Renal pelvis (tissue), 4 donors: ENCODE data around the gene NFX1. TPM values are rescaled to one million over a fixed set of nuclear protein-coding genes. Genes with fewer than 3 reads are reported as not detected.
"Not testable (repeated sequence)": the region's sequence is repeated elsewhere in the genome, so short reads cannot be mapped to it uniquely, and the experiment has no call there.

ENCODE experiments used
- DNase-seq: peaks from one replicate; pipeline ENCODE4 v3.0.0-alpha.2; 2013
- polyA plus RNA-seq, 3 donors: library from polyadenylated mRNA; unstranded; fragments of 120-200 nt; gene quantifications; one replicate each; pipeline ENCODE4 v1.2.1, GENCODE V29; 2013; ENCODE audit not compliant: insufficient read length in 3 of 3

The NFX1 gene
- polyA plus RNA-seq, 3 donors: 28.2 to 40.2 (median 38.9) TPM

DNA sequence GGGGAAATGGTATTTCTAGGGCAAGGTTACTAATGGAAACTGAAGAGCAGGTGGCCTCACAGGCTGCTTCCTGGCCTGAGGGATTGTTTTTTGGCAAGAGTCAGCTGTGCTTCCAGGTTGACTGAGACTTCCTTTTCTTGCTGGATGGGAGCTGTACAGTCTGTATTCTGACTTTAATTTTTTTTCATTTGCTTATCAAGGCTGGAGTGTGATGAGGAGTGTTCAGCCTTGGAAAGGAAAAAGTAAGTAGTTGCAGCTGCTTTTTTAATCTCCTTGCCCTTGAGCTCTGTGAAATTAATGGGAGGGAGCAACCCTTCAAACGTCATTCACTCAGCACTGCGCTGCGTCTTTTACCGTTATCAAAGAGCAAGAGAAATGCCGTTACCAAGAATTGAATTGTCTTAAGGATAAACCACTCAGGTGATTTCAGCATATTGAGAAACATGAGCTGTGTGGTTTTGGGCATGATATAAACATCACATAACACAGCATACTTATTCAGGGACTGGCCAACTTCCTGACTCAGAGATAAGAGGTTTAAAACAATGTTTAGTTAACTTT, 64.4 kb downstream of the NFX1 start:
- DNase-seq: no peak

DNA sequence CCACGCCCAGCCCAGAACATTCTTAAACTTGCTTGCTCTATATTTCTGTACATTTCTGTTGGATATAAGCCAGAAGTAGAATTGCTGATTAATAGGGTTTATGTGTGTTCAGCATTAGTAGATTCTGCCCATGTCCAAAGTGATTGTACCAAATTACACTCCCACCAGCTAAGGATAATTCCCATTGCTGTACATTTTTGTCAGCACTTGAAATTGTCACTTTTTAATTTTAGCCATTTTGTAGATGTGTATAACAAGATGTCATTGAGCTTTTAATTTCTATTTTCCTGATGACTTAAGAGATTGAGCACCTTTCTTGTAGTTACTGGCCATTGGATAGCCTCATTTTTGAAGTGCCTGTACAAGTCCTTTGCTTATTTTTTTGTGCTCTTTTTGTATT, 65.6 kb downstream of the NFX1 start:
- no peak for DNase-seq

GRCh38 chr9:33358641-33359040, 68.3 kb downstream of the NFX1 start:
- DNase-seq: not testable (repeated sequence)

- no peak for DNase-seq
Measured at GRCh38 chr9:33364127-33364526, 73.8 kb downstream of the NFX1 start.

DNA sequence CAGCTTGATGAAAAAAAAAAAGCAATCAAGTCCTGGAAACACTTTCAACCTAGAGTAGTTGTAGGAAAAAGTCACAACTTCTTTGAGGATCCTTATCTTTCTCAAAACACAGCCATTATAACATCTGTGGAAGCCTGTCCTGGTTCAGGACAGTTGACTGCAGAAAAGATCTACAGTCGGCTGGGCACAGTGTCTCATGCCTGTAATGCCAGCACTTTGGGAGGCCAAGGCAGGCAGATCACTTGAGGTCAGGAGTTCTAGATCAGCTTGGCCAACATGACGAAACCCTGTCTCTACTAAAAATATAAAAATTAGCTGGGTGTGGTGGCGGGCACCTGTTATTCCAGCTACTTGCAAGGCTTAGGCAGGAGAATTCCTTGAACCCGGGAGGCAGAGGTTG, 74.5 kb downstream of the NFX1 start:
- DNase-seq: not testable (repeated sequence)

GRCh38 chr9:33366979-33367480, 76.7 kb downstream of the NFX1 start:
- no peak for DNase-seq

DNA sequence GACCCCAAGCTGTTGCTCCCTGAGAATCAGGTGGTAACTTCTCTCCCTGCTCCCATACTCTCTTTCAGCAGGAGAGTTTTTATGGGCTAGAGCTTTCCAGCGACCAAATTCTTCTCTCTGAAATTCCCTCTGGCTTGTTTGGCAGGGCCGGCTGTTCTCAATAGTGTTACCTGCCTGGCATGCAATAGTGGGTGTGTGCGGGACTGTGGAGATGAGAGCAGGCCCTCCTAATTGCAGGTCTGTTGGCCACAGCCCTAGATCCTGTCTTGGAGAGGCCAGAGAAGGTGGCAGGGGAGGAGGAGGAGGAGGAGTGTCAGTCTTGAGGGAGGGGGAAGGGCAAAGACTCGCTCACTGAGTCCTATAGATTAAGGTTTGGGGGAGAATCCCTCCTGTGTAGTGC, 82.6 kb downstream of the NFX1 start:
- no peak for DNase-seq

- no peak for DNase-seq
Measured at GRCh38 chr9:33374190-33374589, 83.9 kb downstream of the NFX1 start.

DNA sequence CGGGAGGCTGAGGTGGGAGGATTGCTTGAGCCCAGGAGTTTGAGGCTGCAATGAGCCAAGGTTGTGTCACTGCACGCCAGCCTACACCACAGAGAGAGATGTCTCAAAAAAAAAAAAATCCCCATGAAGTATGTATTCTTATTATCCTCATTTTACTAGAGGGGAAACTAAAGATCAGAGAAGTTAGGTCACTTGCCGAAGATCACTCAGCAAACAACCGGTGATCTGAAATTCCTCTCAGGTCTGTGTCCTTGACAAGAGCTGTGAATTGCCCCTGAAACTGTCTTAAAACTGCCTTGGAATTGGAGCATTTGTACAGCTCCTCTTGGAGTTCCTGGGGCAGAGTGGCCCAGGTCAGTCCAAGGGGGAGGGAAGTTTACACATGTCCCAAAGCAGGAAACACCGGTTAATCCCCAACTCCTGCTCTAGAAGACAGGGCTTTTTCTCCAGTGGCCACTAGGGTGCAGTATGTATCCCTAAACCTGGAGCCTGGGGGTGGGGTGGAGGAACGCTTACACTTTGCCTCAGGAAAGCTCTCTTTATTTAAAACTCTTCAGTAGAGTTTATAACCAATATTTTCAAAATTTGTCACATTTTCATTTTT, 84.4 kb downstream of the NFX1 start:
- DNase-seq: peak; percentile 82

GRCh38 chr9:33375238-33375840, 85.0 kb downstream of the NFX1 start:
- no peak for DNase-seq

DNA sequence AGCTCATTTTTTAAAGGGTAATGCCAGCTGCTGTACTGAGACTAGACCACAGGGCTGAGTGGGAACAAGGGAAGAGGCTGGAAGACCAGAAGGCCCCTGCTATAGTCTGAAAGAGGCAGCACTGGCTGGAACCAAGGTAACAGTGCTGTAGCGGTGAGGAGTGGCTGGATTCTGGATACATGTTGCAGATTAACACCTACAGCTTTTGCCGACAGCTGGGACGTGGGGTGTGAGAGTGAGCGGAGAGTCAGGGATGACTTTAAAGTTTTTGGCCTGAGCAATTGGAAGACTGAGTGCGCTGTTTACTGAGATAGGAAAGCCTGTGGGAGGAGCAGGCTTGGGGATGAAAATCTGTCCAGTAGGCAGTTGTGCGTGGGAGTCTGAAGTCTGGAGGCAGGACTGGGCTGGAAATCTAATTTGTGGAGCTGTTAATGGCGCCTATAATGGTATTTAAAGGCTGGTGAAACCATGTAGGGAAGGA, 85.6 kb downstream of the NFX1 start:
- no peak for DNase-seq

DNA sequence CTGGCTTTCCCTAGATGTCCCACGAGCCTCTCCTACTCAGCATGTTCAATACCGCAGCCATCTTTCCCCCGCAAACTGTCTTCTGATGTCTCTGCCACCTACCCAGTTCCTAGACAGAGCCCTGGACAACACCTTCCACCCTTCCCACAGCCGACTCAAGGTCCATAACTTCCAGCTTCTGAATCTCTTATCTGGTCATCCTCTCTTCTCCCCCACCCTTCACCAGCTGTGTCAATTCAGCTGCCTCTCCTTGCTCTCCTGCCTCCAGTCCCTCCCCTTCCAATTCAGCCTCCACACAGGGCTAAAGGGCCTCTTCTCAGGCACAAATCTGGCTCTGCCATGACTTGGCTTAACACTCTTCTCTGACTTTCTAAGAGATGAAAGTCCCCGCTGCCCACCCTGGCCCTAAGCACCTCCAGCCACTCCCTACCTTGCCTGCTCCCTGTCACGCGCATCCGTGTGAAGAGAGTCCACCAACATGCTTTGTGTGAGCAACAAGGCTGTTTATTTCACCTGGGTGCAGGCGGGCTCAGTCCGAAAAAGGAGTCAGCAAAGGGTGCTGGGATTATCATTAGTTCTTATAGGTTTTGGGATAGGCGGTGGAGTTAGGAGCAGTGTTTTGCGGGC, 86.9 kb downstream of the NFX1 start:
- no peak for DNase-seq

DNA sequence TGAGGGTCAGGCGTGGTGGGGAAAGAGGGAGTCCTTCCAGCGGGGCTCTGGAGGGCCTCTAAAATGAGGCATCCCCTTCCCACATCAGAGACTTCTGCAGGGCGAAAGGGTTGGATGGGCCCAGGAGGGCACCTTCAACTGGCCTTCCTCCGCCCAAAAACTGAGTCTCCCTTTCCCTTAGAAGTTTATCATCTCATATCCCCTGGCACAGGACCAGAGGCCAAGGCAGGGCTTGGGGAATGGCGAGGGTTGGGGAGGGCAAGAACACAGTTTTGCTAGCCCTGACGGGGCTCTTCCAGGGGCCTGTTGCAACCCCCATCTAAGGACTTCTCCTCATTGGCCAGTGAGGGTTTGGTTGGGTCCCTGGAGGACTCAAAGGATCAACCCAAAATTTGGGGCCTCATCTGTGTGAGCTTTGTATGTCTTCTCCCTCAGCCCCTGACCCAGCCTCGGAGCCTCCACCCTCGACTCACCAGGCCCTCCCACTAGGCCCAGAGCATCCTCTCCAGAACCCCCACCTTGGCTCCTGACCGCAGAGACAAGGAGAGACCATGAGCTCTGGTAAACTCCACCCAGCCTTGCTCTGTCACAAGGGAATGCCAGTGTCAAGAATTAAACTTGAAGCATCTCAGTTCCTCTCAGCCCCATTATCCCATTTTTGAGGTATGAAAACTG, 87.9 kb downstream of the NFX1 start:
- no peak for DNase-seq

- no peak for DNase-seq
Measured at GRCh38 chr9:33379666-33380389, 89.5 kb downstream of the NFX1 start.

DNA sequence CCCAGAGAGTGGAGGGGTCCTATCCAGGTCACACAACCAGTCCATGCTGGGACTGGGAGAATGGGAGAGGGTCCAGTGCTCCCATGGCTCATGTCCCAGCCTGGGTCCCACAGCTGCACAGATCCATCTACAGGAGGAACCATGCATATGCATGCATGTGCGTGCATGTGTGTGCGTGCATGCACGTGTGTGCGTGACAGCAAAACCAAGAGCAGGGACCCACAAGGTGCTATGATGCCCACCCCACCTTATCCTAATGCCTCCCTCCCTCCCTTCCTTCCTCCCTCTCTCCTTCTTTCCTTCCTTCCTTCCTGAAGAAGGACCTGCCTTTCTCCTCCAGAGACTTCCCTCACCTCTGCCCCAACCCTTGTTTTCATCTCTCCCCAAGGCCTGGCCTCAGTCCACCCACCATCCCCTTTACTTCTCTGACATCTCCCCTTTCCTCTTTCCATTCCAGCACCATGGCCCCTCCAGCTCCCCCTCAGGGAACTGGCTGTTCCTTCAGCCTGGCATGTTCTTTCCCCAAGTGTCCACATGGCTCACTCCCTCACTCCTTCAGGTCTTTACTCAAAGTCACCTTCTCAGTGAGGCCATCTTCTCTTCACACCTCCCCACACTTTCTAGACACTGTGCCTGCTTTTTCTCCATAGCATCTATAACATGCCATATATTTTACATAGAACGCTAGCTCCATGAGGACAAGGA, 90.2 kb downstream of the NFX1 start:
- no peak for DNase-seq

GRCh38 chr9:33381231-33381791, 91.0 kb downstream of the NFX1 start:
- no peak for DNase-seq

GRCh38 chr9:33382397-33382796, 92.1 kb downstream of the NFX1 start:
- DNase-seq: not testable (repeated sequence)

- DNase-seq: not testable (repeated sequence)
Measured at GRCh38 chr9:33383396-33383795, 93.1 kb downstream of the NFX1 start.

GRCh38 chr9:33385536-33385935, 95.2 kb downstream of the NFX1 start:
- not testable (repeated sequence) for DNase-seq

DNA sequence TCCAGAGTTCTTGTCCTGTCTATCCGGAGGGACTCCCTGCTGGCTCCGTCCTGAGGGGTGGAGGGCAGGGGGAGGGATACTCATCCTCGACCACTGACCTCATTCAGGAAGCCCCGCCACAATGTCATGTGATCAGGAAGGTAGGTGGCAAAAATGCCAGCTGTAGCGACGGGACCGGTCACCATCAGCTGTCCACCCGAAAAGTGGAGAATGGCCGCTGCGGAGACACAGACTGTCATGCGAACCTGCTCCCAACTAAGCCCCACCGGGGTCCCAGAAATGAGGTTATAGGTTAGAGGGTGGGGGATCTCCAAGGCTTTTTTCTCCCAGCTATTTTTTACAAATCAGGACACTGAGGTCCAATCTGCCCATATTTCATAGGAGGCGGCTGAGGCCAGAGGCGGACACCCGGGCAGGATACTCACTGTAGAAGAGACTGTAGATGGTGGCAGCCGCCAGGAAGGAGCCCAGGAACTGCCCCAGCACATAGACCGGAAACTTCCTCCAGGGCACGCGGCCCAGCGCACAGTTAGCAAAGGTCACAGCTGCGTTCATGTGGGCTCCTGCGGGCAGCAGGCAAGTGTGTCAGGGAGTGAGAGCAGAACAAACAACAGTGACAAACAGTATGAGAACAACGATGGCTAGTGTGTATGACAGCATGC, 95.8 kb downstream of the NFX1 start:
- DNase-seq: not testable (repeated sequence)
